Measurements from ENCODE around the gene SPRR1B.
"Not testable (repeated sequence)": the region's sequence is repeated elsewhere in the genome, so short reads cannot be mapped to it uniquely, and the experiment has no call there.

Gene SPRR1B

DNA sequence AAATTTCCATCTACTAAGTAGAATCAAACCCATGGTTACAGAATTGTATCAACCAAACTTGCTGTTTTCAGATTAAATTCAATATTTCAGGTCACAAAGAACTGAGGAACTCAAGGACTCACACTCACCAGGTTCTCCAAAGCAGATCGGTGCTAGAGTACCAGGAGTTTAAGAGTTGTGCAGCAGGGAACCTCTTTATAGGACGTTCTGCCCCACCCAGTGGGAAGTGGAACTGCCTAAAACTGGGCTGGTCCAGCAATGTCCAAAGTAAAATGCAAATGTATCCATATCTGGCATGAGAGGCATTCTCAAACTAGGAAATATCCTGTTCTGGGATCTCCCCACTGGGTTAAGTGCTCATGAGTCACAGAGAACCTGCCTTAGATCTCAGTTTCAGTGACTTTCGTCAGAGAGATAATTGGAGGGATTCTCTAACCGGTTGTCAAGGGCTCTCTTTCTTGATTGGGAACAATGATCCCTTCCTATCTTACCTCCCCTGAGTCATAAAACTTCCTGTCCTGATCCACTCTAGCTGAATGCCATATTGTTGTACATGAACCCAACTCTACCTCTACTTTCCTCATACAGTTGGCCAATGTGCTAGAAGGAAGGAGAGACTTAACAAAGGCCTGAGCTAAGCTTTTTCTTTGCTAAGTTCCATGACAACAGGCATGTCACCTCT, 10.1 kb downstream of the SPRR1B start, which contains the start of gene SPRR2D:
SPRR2D (minus strand) TSS at position 171 of the 682 bp plus-strand sequence. CDS start 774 bp downstream, outside the sequence.
- no peak for DNase-seq (ENCODE audit: low read depth in 3 of 3)

DNA sequence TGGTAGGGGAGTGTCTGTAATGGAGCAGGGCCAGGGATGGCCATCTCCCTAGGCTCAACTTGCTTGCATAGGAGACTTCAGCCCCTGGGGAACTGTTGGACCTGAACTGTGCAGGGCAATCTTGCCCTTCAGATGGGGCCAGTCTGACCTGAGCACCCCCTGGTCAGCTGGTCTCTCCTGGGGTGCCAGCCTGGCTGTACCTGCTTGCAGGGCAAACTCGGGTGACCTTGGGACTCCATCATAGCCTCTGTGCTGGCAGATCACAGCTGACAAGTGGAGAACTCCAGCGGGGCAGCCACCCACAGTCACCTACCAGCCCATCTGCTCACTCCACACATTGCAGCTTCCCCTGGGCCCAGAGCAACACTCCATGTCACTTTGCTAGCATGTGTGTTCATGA, 18.2 kb downstream of the SPRR1B start:
- DNase-seq (ENCODE audit: low read depth in 3 of 3), result no peak

DNA sequence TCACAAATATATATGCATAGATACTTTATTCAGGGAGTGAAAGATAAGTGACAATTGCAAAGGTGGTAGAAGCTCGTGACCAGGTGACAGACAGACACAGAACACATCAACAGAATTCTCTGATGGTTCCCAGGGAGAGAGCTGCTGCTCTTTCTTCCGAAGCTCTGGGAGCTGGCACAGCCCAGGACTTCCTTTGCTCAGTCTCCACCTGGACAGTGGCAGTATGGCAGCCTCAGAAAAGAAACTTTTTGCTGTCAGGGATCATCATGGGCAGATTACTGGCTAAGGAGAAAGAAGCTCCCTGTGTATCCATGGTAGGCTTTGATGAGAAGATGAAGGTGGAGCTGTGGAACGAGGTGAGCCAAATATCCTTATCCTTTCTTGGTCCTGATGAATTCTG, 25.1 kb downstream of the SPRR1B start:
- DNase-seq (ENCODE audit: low read depth in 3 of 3), result not testable (repeated sequence)

DNA sequence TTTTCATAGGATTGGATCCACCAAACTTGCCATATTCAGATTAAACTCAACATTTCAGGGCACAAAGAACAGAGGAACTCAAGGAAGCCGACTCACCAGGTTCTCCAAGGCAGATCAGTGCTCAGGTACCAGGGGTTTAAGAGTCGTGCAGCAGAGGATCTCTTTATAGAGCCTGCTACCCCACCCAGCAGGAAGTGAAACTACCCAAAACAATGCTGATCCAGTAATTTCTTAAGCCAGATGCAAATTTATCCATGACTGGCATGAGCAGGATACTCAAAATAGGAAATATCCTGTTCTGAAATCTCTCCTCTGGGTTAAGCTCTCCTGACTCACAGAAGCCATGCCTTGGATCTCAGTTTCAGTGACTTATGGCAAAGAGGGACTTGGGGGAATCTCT, 26.4 kb downstream of the SPRR1B start, which contains the start of gene SPRR2A:
SPRR2A (minus strand) TSS at position 138 of the 400 bp plus-strand sequence. CDS start 777 bp downstream, outside the sequence.
- DNase-seq (ENCODE audit: low read depth in 3 of 3), result no peak

DNA sequence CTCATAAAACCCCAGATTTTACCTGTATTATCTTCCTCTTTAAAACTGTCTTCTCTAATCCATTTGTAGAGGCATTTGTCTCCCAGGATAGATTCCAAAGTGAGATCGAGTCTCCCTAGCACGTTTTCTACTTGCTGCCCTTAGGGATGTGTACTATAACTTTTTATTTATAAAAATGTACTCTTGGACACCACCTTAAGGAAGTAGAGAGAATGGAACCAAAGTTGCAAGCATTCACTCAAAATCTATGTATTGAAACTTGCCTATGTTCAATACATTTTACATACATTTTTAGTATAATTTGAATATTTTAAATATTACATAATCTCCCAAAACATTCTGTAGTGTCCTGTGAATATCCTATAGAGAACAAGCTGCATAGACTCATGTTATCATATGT, 27.2 kb downstream of the SPRR1B start:
- DNase-seq (ENCODE audit: low read depth in 3 of 3), result no peak

DNA sequence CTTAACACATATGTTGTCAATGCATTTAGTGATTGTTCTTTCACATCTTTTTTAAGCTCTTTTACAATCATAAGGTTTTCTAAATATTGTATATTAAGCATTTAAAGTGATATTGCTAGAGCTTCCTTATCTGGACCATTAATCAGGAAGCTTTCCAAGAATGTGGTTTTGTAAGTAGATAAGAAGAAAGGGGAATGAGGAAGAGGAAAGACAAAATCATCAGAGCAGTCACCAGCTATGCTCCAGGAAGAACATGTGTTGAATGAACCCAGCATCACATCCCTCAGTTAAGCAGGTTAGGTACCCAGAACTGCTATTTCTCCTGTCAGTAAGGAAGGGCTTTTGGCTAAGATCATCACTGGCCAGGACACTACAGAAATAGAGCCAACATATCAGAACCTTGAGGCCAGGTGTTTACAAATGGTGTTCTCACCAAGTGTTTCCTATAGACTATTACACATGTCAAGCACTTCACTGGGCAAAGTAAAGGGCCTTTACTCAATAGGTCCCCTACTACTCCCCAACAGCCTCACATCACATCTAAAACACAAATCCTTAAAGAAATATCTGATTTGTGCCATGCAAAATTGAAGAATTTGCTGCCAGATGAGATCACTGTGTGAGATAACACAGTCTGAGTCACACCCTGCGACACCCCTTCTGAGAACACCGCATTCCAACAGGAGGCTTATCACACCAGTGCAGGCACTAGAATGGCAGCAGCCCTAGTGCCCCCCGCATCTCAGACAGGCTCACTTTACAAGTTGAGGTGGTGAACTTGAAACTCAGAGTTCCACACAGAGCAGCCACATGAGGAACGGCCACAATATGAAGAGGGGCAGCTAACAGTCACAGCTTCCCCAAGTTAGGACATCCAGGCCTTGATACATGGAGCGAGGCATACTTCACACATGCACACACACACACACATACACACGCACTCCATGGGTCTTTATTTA, 28.1 kb downstream of the SPRR1B start:
- no peak for DNase-seq (ENCODE audit: low read depth in 3 of 3)

DNA sequence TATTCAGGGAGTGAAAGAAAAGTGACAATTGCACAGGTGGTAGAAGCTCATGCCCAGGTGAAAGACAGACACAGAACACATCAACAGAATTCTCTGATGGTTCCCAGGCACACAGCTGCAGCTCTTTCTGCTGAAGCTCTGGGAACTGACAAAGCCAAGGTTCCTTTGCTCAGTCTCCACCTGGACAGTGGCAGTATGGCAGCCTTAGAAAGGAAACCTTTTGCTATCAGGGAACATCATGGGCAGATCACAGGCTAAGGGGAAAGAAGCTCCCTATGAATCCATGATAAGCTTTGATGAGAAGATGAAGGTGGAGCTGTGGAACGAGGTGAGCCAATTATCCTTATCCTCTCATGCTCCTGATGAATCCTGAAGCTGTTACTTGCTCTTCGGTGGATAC, 39.2 kb downstream of the SPRR1B start:
- DNase-seq (ENCODE audit: low read depth in 3 of 3), result no peak

DNA sequence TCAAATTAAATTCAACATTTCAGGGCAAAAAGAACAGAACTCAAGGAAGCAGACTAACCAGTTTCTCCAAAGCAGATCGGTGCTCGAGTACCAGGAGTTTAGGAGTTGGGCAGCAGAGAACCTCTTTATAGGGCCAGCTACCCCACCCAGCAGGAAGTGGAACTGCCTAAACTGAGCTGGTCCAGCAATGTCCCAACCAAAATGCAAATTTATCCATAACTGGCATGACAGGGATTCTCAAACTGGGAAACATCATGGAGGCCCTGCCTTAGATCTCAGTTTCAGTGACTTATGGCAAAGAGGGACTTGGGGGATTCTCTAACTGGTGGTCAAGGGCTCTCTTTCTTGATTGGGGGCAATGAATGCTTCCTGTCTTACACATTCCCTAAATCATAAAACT, 40.5 kb downstream of the SPRR1B start, which contains the start of gene SPRR2B:
SPRR2B (minus strand) TSS at position 101 of the 400 bp plus-strand sequence. CDS start 772 bp downstream, outside the sequence.
- no peak for DNase-seq (ENCODE audit: low read depth in 3 of 3)

DNA sequence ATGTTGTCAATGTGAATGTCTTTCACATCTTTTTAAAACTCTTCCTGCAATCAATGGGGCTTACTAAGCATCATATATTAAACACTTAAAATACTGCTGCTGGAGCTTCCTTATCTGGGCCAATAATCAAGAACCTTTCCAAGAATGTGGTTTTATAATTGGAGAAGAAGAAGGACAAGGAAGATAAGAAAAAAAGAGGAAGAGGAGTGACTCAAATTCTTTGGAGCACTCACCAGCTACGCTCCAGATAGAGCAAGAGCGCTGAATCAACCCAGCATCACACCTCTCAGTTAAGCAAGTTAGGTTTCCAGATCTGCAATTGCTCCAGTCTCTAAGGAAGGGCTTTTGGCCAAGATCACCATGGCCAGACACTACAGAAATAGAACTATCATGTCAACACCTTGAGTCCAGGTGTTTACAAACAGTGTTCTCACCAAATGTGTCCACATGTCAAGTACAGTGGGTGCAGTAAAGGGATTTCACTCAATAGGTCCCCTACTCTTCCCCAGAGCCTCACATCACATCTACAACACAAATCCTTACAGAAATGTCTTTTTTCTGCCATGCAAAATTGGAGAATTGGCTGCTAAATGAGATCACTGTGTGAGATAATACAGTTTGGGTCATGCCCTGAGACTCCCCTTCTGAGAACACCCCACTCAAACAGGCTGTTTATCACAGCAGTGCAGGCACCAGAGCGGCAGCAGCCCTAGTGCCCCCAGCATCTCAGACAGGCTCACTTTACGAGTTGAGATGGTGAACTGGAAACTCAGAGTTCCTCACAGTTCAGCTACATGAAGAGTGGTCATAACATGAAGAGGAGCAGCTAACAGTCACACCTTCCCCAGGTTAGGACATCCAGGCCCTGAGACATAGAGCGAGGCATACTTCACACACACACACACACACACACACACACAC, 42.1 kb downstream of the SPRR1B start:
- no peak for DNase-seq (ENCODE audit: low read depth in 3 of 3)

DNA sequence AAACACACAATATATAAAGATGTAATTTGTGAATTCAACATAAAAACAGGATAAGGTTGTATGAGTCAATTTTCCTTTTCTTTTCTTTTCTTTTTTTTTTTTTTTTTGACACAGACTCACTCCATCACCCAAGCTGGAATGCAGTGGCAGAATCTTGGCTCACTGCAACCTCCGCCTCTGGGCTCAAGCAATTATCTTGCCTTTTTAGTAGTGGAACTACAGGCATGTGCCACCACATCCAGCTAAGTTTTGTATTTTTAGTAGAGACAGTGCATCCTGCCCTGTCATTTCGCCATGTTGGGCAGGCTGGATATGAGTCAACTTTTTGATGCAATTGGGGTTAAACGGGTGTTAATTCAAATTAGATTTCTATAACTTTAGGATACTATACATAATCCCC, 50.7 kb downstream of the SPRR1B start:
- DNase-seq (ENCODE audit: low read depth in 3 of 3), result no peak

Data from stimulated activated CD4-positive, alpha-beta T cell treated with anti-CD3 and anti-CD28 coated beads, TNF-alpha, amount 100 ng/mL, for 48 hours (primary cell).